NCI-H2196 (cell line): ENCODE measurements around the gene DNASE2.

Source experiments
- DNase-seq: peaks from one replicate; lab custom pipeline; 2025; ENCODE audit not compliant: unreplicated experiment; lab: John Stamatoyannopoulos, UW

Gene DNASE2

DNA sequence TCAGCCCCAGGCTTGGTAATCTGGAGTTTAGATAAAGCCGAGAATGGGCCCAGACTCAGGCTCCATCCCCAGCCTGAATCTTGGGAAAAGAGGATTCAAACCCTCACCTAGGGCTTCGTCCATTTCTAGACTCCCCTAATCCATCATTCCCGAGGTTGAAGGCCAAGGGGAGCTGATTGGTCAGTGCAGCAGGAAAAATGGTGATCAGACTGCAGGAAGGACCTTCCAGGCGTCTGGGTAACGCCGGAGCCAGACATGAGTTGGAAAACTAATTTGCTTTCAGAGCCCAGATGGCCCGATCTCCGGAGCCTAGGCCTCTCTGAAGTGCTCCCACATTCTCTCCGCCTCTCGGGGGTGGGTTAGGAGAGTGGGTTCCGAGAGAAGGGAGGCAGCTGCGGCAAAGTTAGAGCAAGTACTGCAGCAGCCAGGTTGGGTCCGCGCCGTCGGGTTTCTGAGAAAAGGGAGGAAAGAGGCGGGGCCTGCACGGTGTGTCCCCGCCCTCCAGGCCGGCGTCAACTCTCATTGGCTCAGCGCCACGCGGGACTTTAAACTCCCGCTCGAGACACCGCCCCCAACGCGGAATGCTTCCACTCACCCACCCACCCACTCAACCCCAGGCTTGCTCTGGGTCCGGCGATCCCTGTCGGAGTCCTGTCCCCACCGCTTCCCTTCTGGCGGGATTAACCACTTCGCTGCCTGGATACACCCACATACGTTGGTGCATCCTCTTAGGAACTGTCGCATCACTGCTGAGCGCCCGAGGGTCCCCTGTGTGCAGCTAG, 46.1 kb downstream of the DNASE2 start:
- DNase-seq = peak; percentile 89

GRCh38 chr19:12834566-12834943, 46.7 kb downstream of the DNASE2 start, which contains the start of gene RTBDN:
TSS of gene RTBDN (minus strand) at chr19:12834579. CDS start at chr19:12829979, 4,600 bp downstream.
- peak; percentile 56 for DNase-seq

DNA sequence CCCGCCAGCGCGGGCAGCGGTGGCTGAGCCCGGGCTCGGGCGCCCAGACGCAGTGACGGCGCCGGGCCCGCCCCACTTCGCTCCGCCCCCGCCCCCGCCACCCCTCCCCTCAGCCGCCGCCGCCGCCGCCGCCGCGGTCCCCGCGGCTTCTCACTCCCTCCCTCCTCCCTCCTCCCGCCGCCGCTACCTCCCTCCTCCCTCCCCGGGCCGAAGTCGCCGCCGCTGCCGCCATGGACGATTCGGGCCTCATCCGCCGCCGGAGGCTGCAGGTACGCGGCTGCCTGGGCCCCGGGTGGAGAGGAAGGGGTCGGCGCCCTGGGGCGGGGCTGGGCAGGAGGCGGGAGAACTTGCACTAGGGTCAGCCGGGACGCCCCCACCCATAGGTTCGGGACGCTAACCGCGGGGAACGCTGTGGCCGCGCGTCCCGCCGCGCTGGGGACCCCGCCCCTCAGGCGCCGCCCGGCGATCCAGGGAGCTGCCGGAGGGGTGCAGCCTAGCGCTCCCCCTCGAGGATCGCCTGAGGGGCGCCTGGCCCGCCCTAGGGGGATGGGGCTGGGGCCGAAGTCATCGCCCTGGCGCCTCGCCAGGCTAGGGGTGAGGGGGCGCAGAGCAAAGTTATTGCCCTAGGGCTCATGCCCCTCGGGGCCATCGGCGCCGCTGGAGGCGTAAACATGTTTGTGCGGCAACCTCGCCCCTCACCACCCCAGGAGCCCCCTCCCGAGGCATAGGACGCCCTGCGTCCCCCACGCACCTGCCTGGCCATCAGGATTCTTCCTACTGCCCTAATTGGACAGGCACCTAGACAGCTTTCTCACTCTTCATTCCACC, 47.3 kb downstream of the DNASE2 start:
- peak; percentile 73 for DNase-seq

- no peak for DNase-seq
Observed at GRCh38 chr19:12833418-12833737, 47.9 kb downstream of the DNASE2 start.

GRCh38 chr19:12828494-12828893, 52.8 kb downstream of the DNASE2 start:
- DNase-seq = peak; percentile 88

DNA sequence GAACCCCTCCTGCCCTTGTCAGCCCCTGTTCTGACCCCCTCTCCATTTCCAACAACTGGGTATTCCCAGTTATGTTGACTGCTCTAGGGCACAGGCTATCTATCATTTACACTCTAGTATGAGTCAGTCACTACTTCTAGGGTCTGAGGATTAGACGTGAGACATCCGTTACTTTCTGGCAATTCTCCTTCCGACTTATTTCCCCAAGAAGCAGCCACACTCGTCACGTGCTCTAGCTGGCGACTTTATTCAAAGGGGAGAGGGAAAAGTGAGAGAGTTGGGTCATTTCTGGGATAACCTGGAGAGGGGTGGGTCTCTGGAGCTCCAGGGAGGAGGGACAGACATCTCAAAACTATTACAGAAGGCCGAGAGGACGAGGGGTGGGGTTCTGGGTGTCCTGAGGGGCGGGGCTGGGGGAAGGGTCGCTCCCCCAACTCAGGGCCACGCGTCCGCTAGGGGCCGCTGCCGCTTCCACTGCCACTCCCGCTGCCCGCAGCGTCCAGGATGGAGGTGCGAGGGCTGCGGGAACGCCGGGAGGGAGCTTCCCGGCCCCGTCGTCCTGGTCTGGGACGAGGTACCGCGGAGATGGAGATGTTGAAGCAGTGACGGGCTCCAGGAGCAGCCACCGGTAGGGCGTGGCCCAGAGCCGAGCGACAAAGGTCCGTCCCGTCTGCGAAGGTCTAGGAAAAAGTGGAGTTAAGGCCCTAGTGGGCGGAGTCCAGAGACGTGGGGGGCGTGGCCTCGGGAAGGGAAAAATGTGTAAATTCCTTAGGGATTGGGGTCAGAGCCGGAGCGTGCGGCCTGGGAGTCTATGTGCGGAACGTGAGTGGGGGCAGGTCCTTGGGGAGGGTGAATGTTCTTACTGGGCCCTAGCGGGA, 55.8 kb downstream of the DNASE2 start:
- DNase-seq = no peak
